Measurements from ENCODE around the gene NCK2. TPM values are rescaled to one million over a fixed set of nuclear protein-coding genes. Genes with fewer than 3 reads are reported as not detected.

The NCK2 gene
- total RNA-seq, 1 experiment from 2014 or later, result 89.0 TPM

GRCh38 chr2:105797298-105797819 lies 52.6 kb downstream of the NCK2 start:
- TF ChIP-seq CTCF (IDR thresholded peaks at IDR 0.05; ENCODE audit: insufficient read depth in 1 of 2, low read depth in 1 of 2, low read length in 1 of 2, severe bottlenecking in 1 of 2, unreplicated experiment in 1 of 2), result no peak
- peaks cover 37% of the 10 kb centered on the region for H3K4me1 Mint-ChIP-seq (ENCODE audit: low read depth, unreplicated experiment)
- POLR2A ChIA-PET, result no interaction called here

GRCh38 chr2:105798595-105798994 lies 53.9 kb downstream of the NCK2 start:
- DNase-seq, result no peak
- Mint-ChIP-seq H3K4me1 (ENCODE audit: low read depth, unreplicated experiment) (peaks cover 37% of the 10 kb centered on the region), H3K27ac (ENCODE audit: unreplicated experiment) (no peak overlapping the region), H3K36me3 (ENCODE audit: insufficient read depth, unreplicated experiment) (peaks cover 35% of the 10 kb centered on the region), H3K4me3 (ENCODE audit: unreplicated experiment) (no peak overlapping the region), H3K27me3 (ENCODE audit: insufficient read depth, unreplicated experiment) (no peaks in the 10 kb centered on the region), H3K9me3 (ENCODE audit: unreplicated experiment) (no peaks in the 10 kb centered on the region)
- intact Hi-C loops (cut with micrococcal nuclease; ENCODE audit: unreplicated experiment), result no loop called here
- Histone ChIP-seq H3K36me3 (ENCODE audit: control insufficient read depth, insufficient read depth, low read length) (no peaks in the 10 kb centered on the region), H3K4me1 (peaks cover 42% of the 10 kb centered on the region), H3K4me3 (ENCODE audit: low read depth, low read length) (no peak overlapping the region), H3K9me3 (no peaks in the 10 kb centered on the region), H3K27me3 (replicated peaks; ENCODE audit: control insufficient read depth, insufficient read depth, low read length) (no peaks in the 10 kb centered on the region)
- POLR2A ChIA-PET, result no interaction called here
- CTCF ChIA-PET, result no interaction called here
- TF ChIP-seq CTCF (IDR thresholded peaks at IDR 0.05; ENCODE audit: insufficient read depth in 1 of 2, low read depth in 1 of 2, low read length in 1 of 2, severe bottlenecking in 1 of 2, unreplicated experiment in 1 of 2), result no peak
- BruUV-seq (replicated peaks), result no TSS peak

More at GRCh38 chr2:105797298-105797819, 52.6 kb downstream of the NCK2 start:
- peak overlapping the region; percentile 53 for H3K27ac Mint-ChIP-seq (ENCODE audit: unreplicated experiment)
- no peaks in the 10 kb centered on the region for H3K9me3 Mint-ChIP-seq (ENCODE audit: unreplicated experiment)
- Histone ChIP-seq H3K4me3 (ENCODE audit: low read depth, low read length) (no peak overlapping the region), H3K4me1 (peaks cover 36% of the 10 kb centered on the region), H3K36me3 (ENCODE audit: control insufficient read depth, insufficient read depth, low read length) (no peaks in the 10 kb centered on the region), H3K9me3 (no peaks in the 10 kb centered on the region), H3K27me3 (replicated peaks; ENCODE audit: control insufficient read depth, insufficient read depth, low read length) (no peaks in the 10 kb centered on the region)
- no peak overlapping the region for H3K4me3 Mint-ChIP-seq (ENCODE audit: unreplicated experiment)
- H3K27me3 Mint-ChIP-seq (ENCODE audit: insufficient read depth, unreplicated experiment), result no peaks in the 10 kb centered on the region
- DNase-seq, result no peak
- no TSS peak for BruUV-seq (replicated peaks)
- intact Hi-C loops (cut with micrococcal nuclease; ENCODE audit: unreplicated experiment), result no loop called here
- H3K36me3 Mint-ChIP-seq (ENCODE audit: insufficient read depth, unreplicated experiment), result peaks cover 31% of the 10 kb centered on the region
- CTCF ChIA-PET, result no interaction called here

- H3K4me3 ChIP-seq (ENCODE audit: low read depth, low read length), result no peak overlapping the region
- H3K36me3 ChIP-seq (ENCODE audit: control insufficient read depth, insufficient read depth, low read length), result no peaks in the 10 kb centered on the region
- Mint-ChIP-seq H3K27me3 (ENCODE audit: insufficient read depth, unreplicated experiment) (no peaks in the 10 kb centered on the region), H3K9me3 (ENCODE audit: unreplicated experiment) (no peaks in the 10 kb centered on the region), H3K4me1 (ENCODE audit: low read depth, unreplicated experiment) (peaks cover 44% of the 10 kb centered on the region), H3K27ac (ENCODE audit: unreplicated experiment) (peak overlapping the region; percentile 53), H3K36me3 (ENCODE audit: insufficient read depth, unreplicated experiment) (peaks cover 49% of the 10 kb centered on the region), H3K4me3 (ENCODE audit: unreplicated experiment) (no peak overlapping the region)
- BruUV-seq (replicated peaks), result no TSS peak
- TF ChIP-seq CTCF (IDR thresholded peaks at IDR 0.05; ENCODE audit: insufficient read depth in 1 of 2, low read depth in 1 of 2, low read length in 1 of 2, severe bottlenecking in 1 of 2, unreplicated experiment in 1 of 2), result no peak
- ChIA-PET POLR2A (interaction anchor here (0.8 kb wide), 1 partner anchor 12 kb away, joined by 3 read pairs; no protein-coding TSS in a partner anchor), CTCF (no interaction called here)
- H3K9me3 ChIP-seq, result no peaks in the 10 kb centered on the region
- no peaks in the 10 kb centered on the region for H3K27me3 ChIP-seq (replicated peaks; ENCODE audit: control insufficient read depth, insufficient read depth, low read length)
- peaks cover 46% of the 10 kb centered on the region for H3K4me1 ChIP-seq
- intact Hi-C loops (cut with micrococcal nuclease; ENCODE audit: unreplicated experiment), result loop anchor here (2.0 kb wide), 1 partner anchor 55 kb away; the partner anchor contains the start of gene NCK2
- no peak for DNase-seq
Measured at GRCh38 chr2:105800036-105800713, 55.5 kb downstream of the NCK2 start.
